ENCODE measurements around the gene MAPK9. TPM values are rescaled to one million over a fixed set of nuclear protein-coding genes. Genes with fewer than 3 reads are reported as not detected.

Gene MAPK9
- 10 to 100 TPM; 16.1 to 26.8 TPM for total RNA-seq

DNA sequence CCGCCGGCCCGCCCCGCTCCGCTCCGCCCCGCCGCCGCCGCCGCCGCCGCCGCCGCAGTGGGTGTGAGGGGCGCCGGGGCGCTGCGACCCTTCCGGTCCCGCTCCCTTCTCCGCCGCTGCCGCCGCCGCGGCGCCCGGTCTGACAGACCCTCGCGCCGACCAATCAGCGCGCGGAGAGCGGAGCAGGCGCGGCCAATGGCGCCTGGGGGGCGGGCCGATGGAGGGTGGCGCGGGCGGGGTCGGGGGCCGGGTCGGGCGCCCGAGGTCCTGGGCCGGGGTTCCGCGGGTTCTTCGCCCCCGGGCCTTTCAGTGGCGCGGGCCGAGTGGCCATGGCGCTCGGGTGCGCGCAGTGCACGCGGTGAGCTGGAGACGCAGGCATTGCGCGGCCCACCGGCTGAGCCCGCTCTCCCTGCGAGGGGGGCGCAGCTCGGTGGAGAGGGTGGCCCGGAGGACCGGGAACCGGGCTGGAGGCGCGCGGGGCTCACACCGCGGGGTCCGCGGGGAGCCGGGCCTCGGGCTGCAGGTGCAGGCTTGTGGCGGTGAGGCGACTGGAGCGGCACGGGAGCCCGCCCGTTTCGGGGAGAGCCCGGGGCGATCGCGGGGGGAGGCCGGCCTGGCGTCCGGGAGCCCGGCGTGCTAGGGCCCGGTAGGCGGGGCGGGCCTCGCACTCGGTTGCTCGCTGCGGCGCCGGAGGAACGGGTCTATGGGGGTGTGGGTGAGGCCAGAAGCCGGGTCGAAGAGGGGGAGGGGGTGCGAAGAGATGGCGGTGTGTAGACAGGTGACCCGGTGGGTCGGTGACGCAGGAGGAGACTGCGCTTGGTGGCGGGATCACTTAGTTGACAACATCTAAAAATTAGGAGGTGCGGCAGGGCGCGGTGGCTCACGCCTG, at the start of gene MAPK9:
TSS of gene MAPK9 (minus strand) at position 141 of the 889 bp plus-strand sequence. CDS start 11,522 bp downstream, outside the sequence.
- no peaks in the 10 kb centered on the region for H3K9me3 ChIP-seq
- peak within 1 kb of the TSS; percentile 80 to 89 for H3K27ac ChIP-seq
- ATAC-seq (ENCODE audit: insufficient number of reproducible peaks, low FRiP score, low read depth): peak; percentile 92
- TF ChIP-seq, protein P1, sequence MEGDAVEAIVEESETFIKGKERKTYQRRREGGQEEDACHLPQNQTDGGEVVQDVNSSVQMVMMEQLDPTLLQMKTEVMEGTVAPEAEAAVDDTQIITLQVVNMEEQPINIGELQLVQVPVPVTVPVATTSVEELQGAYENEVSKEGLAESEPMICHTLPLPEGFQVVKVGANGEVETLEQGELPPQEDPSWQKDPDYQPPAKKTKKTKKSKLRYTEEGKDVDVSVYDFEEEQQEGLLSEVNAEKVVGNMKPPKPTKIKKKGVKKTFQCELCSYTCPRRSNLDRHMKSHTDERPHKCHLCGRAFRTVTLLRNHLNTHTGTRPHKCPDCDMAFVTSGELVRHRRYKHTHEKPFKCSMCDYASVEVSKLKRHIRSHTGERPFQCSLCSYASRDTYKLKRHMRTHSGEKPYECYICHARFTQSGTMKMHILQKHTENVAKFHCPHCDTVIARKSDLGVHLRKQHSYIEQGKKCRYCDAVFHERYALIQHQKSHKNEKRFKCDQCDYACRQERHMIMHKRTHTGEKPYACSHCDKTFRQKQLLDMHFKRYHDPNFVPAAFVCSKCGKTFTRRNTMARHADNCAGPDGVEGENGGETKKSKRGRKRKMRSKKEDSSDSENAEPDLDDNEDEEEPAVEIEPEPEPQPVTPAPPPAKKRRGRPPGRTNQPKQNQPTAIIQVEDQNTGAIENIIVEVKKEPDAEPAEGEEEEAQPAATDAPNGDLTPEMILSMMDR (IDR thresholded peaks at IDR 0.05): no peak
- DNase-seq (ENCODE audit: low spot score): no peak
- H3K27me3 ChIP-seq (replicated peaks; ENCODE audit: insufficient read depth): no peaks in the 10 kb centered on the region
- peak within 1 kb of the TSS; percentile 98 for H3K4me3 ChIP-seq
- no peaks in the 10 kb centered on the region for H3K36me3 ChIP-seq
- H3K4me1 ChIP-seq (ENCODE audit: control insufficient read depth in 1 of 2, low read depth in 2 of 2): peaks cover 8 to 22% of the 10 kb centered on the region in 2 donors

DNA sequence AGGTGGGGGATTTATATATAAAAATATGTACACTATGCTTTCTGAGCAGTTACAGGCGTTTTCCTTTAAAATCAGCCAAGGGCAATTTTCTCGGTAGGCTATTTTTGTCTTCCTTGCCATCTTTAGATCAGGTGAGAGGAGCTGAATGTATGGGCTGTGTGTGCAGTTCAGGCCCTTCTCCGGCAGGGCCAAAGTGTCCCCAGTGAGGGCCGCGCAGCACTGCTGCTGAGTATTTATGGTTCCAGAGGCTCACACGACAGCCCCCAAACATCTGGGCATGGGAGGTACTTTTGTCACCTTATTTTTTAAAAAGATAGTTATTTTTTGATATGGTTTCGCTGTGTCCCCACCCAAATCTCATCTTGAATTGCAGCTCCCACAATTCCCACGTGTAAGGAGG, 49.7 kb upstream of the MAPK9 start:
- Histone ChIP-seq H3K27me3 (replicated peaks; ENCODE audit: insufficient read depth) (no peaks in the 10 kb centered on the region), H3K4me3 (no peak overlapping the region), H3K36me3 (no peaks in the 10 kb centered on the region), H3K4me1 (ENCODE audit: control insufficient read depth in 1 of 2, low read depth in 2 of 2) (peaks cover 0 to 3% of the 10 kb centered on the region in 2 donors), H3K27ac (no peak overlapping the region), H3K9me3 (no peaks in the 10 kb centered on the region)
- DNase-seq (ENCODE audit: low spot score) (no peak), ATAC-seq (ENCODE audit: insufficient number of reproducible peaks, low FRiP score, low read depth) (no peak)
- TF ChIP-seq, protein P1 (IDR thresholded peaks at IDR 0.05): no peak

DNA sequence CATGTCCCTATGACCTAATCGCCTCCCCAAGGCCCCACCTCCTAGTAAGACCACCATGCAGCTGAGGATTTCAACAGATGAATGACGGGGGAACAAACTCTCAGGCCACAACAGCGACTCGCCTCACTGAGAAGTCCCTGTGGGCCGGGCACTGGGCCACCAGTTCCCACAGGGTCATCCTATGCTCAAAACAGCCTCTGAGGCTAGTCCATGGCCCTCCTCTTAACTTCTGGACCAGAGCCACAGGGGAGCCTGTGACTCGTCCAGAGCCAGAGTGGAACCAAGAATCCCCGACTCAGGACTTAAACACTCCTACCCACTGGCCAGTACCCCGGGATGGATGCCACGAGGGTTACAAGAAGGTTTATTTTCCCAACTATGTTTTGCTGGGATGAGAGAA, 49.0 kb upstream of the MAPK9 start:
- ATAC-seq (ENCODE audit: insufficient number of reproducible peaks, low FRiP score, low read depth) (no peak), DNase-seq (ENCODE audit: low spot score) (no peak)
- Histone ChIP-seq H3K27me3 (replicated peaks; ENCODE audit: insufficient read depth) (no peaks in the 10 kb centered on the region), H3K4me3 (no peak overlapping the region), H3K9me3 (no peaks in the 10 kb centered on the region), H3K27ac (no peak overlapping the region), H3K36me3 (no peaks in the 10 kb centered on the region), H3K4me1 (ENCODE audit: control insufficient read depth in 1 of 2, low read depth in 2 of 2) (peaks cover 0 to 3% of the 10 kb centered on the region in 2 donors)
- TF ChIP-seq, protein P1 (IDR thresholded peaks at IDR 0.05): no peak

DNA sequence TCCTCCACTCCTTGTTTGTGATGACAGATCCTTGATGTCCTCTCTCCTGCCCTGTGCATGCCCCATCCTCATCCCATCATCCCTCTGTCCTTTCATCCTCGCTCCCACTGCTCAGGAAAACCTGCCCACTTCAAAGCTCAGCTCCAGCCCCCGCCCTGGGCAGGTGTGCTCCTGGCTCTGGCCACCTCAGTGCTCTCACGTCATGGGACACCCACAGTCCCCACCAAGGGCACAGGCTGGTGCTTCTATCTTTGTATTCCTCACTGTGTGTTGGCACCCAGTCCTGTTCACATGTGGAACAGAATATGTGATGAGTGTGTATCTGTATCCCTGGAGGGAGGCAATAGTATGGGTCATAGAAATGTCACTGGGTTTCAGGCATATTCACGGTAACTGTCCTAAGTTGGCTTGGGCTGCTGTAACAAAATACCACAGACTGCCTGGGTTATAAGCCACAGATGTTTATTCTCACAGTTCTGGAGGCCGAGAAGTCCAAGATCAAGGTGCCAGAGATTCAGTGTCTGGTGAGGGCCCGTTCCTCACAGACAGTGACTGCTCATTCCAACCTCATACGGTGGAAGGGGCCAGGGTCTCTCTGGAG, 47.8 kb upstream of the MAPK9 start:
- Histone ChIP-seq H3K9me3 (no peaks in the 10 kb centered on the region), H3K4me3 (no peak overlapping the region), H3K4me1 (ENCODE audit: control insufficient read depth in 1 of 2, low read depth in 2 of 2) (peaks cover 0 to 3% of the 10 kb centered on the region in 2 donors), H3K27me3 (replicated peaks; ENCODE audit: insufficient read depth) (no peaks in the 10 kb centered on the region), H3K36me3 (no peaks in the 10 kb centered on the region), H3K27ac (no peak overlapping the region)
- no peak for ATAC-seq (ENCODE audit: insufficient number of reproducible peaks, low FRiP score, low read depth)
- DNase-seq (ENCODE audit: low spot score): no peak
- TF ChIP-seq, protein P1 (IDR thresholded peaks at IDR 0.05): no peak

DNA sequence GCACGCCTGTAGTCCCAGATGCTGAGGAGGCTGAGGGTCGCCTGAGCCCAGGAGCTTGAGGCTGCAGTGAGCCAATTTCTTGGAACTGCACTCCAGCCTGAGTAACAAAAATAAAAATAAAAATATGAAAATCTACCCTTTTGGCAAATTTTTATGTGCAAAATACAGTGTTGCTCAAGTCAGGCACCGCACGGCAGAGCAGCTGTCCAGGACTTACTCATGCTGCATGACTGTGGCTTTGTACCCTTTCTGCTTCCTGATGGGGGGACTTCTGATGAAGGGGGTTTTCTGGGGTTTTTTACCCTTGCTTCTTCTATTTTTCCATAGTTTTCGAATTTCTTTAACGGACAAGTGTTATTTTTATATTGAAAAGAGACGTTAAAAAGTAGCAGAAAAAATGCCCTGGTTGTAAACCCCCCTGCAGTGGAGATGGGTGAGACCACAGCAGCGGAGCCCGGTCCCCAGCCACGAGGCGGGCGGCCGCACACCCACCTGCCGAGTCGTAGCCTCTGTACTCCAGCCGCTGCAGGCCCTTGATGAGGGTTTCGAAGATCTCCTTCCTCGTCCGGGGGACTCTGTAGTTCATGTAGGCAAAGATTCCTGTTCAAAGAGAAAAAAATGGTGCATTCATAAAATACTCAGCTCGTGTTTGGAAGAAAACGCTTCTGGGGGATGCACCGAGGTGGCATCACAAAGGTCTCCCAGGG, 46.3 kb upstream of the MAPK9 start:
- H3K27me3 ChIP-seq (replicated peaks; ENCODE audit: insufficient read depth): no peaks in the 10 kb centered on the region
- H3K4me3 ChIP-seq: no peak overlapping the region
- TF ChIP-seq, protein P1 (IDR thresholded peaks at IDR 0.05): no peak
- H3K9me3 ChIP-seq: no peaks in the 10 kb centered on the region
- no peaks in the 10 kb centered on the region for H3K36me3 ChIP-seq
- DNase-seq (ENCODE audit: low spot score): no peak
- ATAC-seq (ENCODE audit: insufficient number of reproducible peaks, low FRiP score, low read depth): no peak
- H3K27ac ChIP-seq: no peak overlapping the region
- H3K4me1 ChIP-seq (ENCODE audit: control insufficient read depth in 1 of 2, low read depth in 2 of 2): no peaks in the 10 kb centered on the region
